ENCODE data around the gene WWOX. TPM values are rescaled to one million over a fixed set of nuclear protein-coding genes. Genes with fewer than 3 reads are reported as not detected.

Gene WWOX
- total and polyA plus RNA-seq, 7 donors: 7.1 to 46.8 (median 16.1) TPM

- 92 to 94% methylated on average over 4 of the region's 4 CpGs for WGBS, 2 donors
These were observed 1084.1 kb downstream of the WWOX start for GRCh38 chr16:79183571-79183970.

GRCh38 chr16:79184464-79185030 is 1085.1 kb downstream of the WWOX start:
- no peaks in the 10 kb centered on the region for H3K9me3 ChIP-seq
- no peaks in the 10 kb centered on the region for H3K27me3 ChIP-seq
- DNase-seq: no peak
- no peak overlapping the region for H3K4me3 ChIP-seq
- intact Hi-C loops (cut with DNase I): no loop called here
- WGBS, 2 donors: 64 to 83% methylated on average over 2 of the region's 2 CpGs
- TF ChIP-seq POLR2AphosphoS5 (IDR thresholded peaks at IDR 0.05) (no peak), EP300 (IDR thresholded peaks at IDR 0.05) (no peak), CTCF (IDR thresholded peaks at IDR 0.05) (no peak), POLR2A (IDR thresholded peaks at IDR 0.05) (no peak)
- H3K4me1 ChIP-seq: peaks cover 0 to 11% (median 7%) of the 10 kb centered on the region in 4 donors
- H3K27ac ChIP-seq: no peak overlapping the region
- no peaks in the 10 kb centered on the region for H3K36me3 ChIP-seq

More at GRCh38 chr16:79183571-79183970, 1084.1 kb downstream of the WWOX start:
- Histone ChIP-seq H3K27ac (no peak overlapping the region), H3K4me1 (peaks cover 0 to 11% (median 7%) of the 10 kb centered on the region in 4 donors), H3K27me3 (no peaks in the 10 kb centered on the region), H3K36me3 (no peaks in the 10 kb centered on the region), H3K9me3 (no peaks in the 10 kb centered on the region), H3K4me3 (no peak overlapping the region)
- no peak for TF ChIP-seq POLR2AphosphoS5 (IDR thresholded peaks at IDR 0.05)
- TF ChIP-seq POLR2A (IDR thresholded peaks at IDR 0.05): no peak
- TF ChIP-seq EP300 (IDR thresholded peaks at IDR 0.05): no peak
- no peak for TF ChIP-seq CTCF (IDR thresholded peaks at IDR 0.05)
- intact Hi-C loops (cut with DNase I): no loop called here
- no peak for DNase-seq

GRCh38 chr16:79185711-79186110 is 1086.3 kb downstream of the WWOX start:
- 82 to 90% methylated on average over 4 of the region's 4 CpGs for WGBS, 2 donors
- H3K4me3 ChIP-seq: no peak overlapping the region
- H3K36me3 ChIP-seq: no peaks in the 10 kb centered on the region
- intact Hi-C loops (cut with DNase I): no loop called here
- H3K27me3 ChIP-seq: no peaks in the 10 kb centered on the region
- H3K9me3 ChIP-seq: no peaks in the 10 kb centered on the region
- no peak for DNase-seq
- TF ChIP-seq EP300 (IDR thresholded peaks at IDR 0.05): no peak
- TF ChIP-seq POLR2A (IDR thresholded peaks at IDR 0.05): no peak
- no peak for TF ChIP-seq CTCF (IDR thresholded peaks at IDR 0.05)
- H3K4me1 ChIP-seq: peaks cover 0 to 11% (median 7%) of the 10 kb centered on the region in 4 donors
- no peak overlapping the region for H3K27ac ChIP-seq

- TF ChIP-seq POLR2AphosphoS5 (IDR thresholded peaks at IDR 0.05) (no peak), POLR2A (IDR thresholded peaks at IDR 0.05) (no peak), EP300 (IDR thresholded peaks at IDR 0.05) (no peak), CTCF (IDR thresholded peaks at IDR 0.05) (no peak)
- 82 to 93% methylated on average over 6 of the region's 6 CpGs for WGBS, 2 donors
- no peaks in the 10 kb centered on the region for H3K27me3 ChIP-seq
- H3K9me3 ChIP-seq: no peaks in the 10 kb centered on the region
- peaks cover 0 to 11% (median 7%) of the 10 kb centered on the region in 4 donors for H3K4me1 ChIP-seq
- H3K27ac ChIP-seq: no peak overlapping the region
- intact Hi-C loops (cut with DNase I): no loop called here
- no peak for DNase-seq
- no peaks in the 10 kb centered on the region for H3K36me3 ChIP-seq
- H3K4me3 ChIP-seq: no peak overlapping the region
These were observed 1086.7 kb downstream of the WWOX start for GRCh38 chr16:79186196-79186595.
